ENCODE results near the gene APOC4.
A peak's percentile ranks its signal among the peaks of the same experiment; 100 is the strongest.
"Not testable (repeated sequence)": the region's sequence is repeated elsewhere in the genome, so short reads cannot be mapped to it uniquely, and the experiment has no call there.

APOC4 gene, protein sequence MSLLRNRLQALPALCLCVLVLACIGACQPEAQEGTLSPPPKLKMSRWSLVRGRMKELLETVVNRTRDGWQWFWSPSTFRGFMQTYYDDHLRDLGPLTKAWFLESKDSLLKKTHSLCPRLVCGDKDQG

DNA sequence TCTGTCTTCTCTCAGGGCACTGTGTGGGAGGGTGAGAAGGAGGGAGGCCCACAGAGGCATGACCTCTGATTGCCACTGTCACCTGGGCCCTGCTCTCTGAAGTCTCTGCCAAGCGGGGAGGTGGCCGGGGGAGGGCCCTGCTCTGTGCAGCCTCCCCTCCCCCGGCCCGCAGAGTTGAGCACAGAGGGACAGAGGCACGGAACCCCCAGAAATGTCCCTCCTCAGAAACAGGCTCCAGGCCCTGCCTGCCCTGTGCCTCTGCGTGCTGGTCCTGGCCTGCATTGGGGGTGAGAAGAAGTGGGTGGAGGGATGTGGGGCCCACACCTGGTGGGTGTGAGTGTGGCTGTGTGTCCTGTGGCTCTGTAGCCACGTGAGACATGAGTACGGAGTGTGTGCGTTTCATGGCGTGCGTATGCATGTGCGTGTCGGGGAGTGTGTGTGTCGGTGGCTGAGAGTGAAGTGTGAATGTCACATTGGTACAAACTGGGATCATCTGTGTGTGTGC is at the start of gene APOC4:
Gene APOC4, plus strand, starts transcription at position 171 of the 505 bp plus-strand sequence. Its CDS starts 41 bp downstream, at position 212.
- DNase-seq (ENCODE audit: low read depth): no peak

DNA sequence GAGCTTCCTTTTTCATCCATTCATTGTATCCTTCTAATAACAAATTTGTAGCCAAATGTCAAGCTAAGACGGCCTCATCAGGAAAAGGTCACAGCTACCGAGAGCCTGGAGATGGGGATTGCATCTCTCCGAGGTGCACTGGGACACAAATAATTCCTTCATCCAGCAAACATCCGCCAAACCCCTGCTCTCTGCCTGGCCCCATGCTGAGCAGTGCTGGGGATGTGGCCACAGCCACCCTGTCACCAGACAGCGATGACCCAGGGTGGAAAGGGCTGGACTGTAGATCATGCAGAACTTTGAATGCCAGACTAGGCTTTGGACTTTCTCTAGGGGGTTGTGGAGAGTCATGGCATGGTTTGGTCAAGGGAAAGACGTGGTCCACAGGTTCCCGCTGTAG is 49.1 kb upstream of the APOC4 start:
- no peak for DNase-seq (ENCODE audit: low read depth)

DNA sequence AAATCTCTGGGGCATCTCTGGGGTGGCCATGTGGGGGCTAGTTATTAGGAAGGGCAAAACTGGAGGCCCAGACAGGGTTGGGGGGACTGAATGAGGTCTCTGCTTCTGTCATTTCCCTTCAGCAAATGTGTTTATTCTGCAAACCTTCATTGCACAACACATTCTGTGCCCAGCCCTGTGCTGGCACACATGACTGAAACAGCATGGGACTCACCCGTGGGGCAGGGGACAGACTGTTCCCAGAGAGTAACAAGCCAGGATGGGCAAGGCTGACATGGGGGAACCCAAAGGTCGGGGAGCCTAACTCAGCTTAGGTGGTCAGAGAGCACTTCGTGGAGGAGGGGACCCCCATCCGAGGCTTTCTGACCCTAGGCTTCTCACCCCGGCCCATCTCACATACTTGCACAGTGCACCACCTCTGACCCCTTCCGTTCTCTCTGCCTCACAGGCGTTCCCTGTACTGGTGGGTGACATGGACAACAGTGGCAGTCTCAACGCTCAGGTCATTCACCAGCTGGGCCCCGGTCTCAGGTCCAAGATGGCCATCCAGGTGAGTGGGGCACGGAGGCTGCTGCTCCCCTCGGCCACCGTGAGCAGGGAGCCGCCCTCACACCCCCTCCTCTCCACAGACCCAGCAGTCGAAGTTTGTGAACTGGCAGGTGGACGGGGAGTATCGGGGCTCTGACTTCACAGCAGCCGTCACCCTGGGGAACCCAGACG is 48.5 kb upstream of the APOC4 start:
- DNase-seq (ENCODE audit: low read depth): no peak

DNA sequence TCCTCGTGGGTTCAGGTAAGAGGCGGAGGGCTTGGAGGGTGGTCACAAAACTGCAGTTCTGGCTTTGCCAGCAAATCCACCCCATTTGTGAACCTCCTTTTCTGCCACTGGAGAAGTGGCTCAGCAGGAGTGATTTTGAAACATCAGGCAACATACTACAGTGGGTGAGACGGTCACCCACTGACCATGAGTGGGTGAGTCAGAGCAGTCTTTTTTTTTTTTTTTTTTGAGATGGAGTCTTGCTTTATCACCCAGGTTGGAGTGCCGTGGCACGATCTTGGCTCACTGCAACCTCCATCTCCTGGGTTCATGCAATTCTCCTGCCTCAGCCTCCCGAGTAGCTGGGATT is 48.0 kb upstream of the APOC4 start:
- DNase-seq (ENCODE audit: low read depth): no peak

DNA sequence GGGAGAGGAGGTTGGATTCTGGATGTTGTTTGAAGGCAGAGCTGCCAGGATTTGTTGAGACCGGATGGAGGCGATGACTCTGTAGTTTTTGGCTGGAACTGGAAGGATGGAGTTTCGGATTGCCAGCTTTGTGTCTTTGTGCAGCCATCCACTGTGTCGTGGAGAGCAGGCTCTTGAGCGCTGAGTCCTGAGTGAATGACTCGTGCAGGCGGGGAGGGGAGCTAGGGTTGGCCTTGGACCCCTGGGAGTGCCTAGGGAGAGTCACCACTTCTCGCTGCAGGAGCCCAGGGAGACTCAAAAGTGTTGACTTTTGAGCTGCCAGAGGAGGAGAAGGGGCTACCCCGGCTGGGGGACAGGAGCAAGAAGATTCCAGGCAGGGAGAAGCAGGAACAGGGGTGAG is 47.1 kb upstream of the APOC4 start:
- no peak for DNase-seq (ENCODE audit: low read depth)

DNA sequence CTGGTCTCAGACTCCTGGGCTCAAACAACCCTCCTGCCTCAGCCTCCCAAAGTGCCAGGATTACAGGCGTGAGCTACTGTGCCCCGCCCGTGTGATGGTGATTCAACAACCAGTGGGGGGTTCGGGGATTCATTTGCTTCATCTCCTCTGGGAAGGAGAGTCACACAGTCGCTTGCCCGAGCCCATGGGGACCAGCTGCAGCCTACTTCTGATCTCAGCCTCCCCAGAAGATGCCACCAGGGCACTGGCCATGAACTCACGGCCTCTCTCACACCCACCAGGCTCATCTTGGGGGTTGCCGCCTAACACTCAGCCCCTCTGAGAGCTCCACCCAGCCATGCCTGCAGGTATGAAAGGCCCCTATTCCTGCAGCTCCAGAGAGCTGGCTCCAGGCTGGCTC is 44.2 kb upstream of the APOC4 start:
- no peak for DNase-seq (ENCODE audit: low read depth)

DNA sequence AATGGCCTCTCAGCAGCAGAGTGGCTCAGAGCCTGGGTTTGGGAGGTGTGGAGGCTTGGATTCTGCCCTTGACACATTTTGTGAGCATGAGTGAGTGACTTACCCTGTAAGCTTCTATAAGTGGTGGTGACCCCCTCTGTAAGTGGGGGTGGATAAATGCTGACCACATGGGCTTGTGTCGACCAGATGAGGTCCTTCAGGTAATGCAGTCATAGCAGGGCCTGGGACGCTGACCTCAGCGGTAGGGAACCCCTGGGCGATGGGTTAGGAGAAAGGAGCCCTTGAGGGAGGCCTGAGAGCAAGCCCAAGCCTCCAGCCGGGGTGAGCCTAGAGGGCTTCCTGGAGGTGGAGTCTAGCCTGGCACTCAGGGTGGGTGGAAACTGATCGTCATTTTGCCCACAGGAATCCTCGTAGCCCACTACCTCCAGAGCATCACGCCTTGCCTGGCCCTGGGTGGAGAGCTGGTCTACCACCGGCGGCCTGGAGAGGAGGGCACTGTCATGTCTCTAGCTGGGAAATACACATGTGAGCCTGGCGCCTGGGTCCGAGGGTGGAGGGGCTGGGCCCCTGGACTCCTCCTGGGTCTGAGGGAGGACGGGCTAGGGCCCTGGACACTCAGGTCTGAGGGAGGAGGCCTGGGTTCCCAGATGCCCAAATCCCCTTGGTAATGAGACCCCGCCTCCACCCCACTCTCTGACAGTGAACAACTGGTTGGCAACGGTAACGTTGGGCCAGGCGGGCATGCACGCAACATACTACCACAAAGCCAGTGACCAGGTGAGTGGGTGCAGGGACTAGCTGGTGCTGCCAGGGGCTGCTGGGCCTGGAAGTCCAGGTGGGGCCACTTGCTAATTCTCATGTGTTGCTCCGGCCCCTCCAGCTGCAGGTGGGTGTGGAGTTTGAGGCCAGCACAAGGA is 41.5 kb upstream of the APOC4 start:
- DNase-seq (ENCODE audit: low read depth): no peak

DNA sequence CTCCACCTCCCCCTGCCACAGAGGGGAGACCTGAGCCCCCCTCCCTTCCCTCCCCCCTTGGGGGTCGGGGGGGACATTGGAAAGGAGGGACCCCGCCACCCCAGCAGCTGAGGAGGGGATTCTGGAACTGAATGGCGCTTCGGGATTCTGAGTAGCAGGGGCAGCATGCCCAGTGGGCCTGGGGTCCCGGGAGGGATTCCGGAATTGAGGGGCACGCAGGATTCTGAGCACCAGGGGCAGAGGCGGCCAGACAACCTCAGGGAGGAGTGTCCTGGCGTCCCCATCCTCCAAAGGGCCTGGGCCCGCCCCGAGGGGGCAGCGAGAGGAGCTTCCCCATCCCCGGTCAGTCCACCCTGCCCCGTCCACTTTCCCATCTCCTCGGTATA is 38.8 kb upstream of the APOC4 start:
- no peak for DNase-seq (ENCODE audit: low read depth)

DNA sequence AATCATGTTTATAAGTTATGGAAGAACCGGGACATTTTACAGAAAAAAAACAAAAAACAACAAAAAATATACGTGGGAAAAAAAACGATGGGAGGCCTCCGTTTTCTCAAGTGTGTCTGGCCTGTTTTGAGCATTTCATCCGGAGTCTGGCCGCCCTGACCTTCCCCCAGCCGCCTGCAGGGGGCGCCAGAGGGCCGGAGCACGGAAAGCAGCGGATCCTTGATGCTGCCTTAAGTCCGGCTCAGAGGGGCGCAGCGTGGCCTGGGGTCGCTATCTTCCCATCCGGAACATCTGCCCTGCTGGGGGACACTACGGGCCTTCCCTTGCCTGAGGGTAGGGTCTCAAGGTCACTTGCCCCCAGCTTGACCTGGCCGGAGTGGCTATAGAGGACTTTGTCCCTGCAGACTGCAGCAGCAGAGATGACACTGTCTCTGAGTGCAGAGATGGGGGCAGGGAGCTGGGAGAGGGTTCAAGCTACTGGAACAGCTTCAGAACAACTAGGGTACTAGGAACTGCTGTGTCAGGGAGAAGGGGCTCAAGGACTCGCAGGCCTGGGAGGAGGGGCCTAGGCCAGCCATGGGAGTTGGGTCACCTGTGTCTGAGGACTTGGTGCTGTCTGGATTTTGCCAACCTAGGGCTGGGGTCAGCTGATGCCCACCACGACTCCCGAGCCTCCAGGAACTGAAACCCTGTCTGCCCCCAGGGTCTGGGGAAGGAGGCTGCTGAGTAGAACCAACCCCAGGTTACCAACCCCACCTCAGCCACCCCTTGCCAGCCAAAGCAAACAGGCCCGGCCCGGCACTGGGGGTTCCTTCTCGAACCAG is 38.2 kb upstream of the APOC4 start:
- peak; percentile 55 for DNase-seq (ENCODE audit: low read depth)

DNA sequence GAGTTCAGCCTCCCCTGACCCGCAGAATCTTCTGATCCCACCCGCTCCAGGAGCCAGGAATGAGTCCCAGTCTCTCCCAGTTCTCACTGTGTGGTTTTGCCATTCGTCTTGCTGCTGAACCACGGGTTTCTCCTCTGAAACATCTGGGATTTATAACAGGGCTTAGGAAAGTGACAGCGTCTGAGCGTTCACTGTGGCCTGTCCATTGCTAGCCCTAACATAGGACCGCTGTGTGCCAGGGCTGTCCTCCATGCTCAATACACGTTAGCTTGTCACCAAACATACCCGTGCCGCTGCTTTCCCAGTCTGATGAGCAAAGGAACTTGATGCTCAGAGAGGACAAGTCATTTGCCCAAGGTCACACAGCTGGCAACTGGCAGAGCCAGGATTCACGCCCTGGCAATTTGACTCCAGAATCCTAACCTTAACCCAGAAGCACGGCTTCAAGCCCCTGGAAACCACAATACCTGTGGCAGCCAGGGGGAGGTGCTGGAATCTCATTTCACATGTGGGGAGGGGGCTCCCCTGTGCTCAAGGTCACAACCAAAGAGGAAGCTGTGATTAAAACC is 37.5 kb upstream of the APOC4 start:
- DNase-seq (ENCODE audit: low read depth): no peak

DNA sequence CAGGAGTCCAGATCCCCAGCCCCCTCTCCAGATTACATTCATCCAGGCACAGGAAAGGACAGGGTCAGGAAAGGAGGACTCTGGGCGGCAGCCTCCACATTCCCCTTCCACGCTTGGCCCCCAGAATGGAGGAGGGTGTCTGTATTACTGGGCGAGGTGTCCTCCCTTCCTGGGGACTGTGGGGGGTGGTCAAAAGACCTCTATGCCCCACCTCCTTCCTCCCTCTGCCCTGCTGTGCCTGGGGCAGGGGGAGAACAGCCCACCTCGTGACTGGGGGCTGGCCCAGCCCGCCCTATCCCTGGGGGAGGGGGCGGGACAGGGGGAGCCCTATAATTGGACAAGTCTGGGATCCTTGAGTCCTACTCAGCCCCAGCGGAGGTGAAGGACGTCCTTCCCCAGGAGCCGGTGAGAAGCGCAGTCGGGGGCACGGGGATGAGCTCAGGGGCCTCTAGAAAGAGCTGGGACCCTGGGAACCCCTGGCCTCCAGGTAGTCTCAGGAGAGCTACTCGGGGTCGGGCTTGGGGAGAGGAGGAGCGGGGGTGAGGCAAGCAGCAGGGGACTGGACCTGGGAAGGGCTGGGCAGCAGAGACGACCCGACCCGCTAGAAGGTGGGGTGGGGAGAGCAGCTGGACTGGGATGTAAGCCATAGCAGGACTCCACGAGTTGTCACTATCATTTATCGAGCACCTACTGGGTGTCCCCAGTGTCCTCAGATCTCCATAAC is 36.4 kb upstream of the APOC4 start, which contains the start of gene APOE:
Gene APOE, plus strand, starts transcription at position 360 of the 724 bp plus-strand sequence. CDS start 829 bp downstream, outside the sequence.
- DNase-seq (ENCODE audit: low read depth): no peak

DNA sequence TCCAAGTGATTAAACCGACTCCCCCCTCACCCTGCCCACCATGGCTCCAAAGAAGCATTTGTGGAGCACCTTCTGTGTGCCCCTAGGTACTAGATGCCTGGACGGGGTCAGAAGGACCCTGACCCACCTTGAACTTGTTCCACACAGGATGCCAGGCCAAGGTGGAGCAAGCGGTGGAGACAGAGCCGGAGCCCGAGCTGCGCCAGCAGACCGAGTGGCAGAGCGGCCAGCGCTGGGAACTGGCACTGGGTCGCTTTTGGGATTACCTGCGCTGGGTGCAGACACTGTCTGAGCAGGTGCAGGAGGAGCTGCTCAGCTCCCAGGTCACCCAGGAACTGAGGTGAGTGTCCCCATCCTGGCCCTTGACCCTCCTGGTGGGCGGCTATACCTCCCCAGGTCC is 34.4 kb upstream of the APOC4 start:
- no peak for DNase-seq (ENCODE audit: low read depth)

DNA sequence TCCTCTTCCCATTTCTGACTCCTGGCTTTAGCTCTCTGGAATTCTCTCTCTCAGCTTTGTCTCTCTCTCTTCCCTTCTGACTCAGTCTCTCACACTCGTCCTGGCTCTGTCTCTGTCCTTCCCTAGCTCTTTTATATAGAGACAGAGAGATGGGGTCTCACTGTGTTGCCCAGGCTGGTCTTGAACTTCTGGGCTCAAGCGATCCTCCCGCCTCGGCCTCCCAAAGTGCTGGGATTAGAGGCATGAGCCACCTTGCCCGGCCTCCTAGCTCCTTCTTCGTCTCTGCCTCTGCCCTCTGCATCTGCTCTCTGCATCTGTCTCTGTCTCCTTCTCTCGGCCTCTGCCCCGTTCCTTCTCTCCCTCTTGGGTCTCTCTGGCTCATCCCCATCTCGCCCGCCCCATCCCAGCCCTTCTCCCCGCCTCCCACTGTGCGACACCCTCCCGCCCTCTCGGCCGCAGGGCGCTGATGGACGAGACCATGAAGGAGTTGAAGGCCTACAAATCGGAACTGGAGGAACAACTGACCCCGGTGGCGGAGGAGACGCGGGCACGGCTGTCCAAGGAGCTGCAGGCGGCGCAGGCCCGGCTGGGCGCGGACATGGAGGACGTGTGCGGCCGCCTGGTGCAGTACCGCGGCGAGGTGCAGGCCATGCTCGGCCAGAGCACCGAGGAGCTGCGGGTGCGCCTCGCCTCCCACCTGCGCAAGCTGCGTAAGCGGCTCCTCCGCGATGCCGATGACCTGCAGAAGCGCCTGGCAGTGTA is 33.8 kb upstream of the APOC4 start:
- no peak for DNase-seq (ENCODE audit: low read depth)

DNA sequence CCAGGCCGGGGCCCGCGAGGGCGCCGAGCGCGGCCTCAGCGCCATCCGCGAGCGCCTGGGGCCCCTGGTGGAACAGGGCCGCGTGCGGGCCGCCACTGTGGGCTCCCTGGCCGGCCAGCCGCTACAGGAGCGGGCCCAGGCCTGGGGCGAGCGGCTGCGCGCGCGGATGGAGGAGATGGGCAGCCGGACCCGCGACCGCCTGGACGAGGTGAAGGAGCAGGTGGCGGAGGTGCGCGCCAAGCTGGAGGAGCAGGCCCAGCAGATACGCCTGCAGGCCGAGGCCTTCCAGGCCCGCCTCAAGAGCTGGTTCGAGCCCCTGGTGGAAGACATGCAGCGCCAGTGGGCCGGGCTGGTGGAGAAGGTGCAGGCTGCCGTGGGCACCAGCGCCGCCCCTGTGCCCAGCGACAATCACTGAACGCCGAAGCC is 33.2 kb upstream of the APOC4 start:
- DNase-seq (ENCODE audit: low read depth): no peak

DNA sequence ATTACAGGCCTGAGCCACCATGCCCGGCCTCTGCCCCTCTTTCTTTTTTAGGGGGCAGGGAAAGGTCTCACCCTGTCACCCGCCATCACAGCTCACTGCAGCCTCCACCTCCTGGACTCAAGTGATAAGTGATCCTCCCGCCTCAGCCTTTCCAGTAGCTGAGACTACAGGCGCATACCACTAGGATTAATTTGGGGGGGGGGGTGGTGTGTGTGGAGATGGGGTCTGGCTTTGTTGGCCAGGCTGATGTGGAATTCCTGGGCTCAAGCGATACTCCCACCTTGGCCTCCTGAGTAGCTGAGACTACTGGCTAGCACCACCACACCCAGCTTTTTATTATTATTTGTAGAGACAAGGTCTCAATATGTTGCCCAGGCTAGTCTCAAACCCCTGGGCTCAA is 32.3 kb upstream of the APOC4 start:
- DNase-seq (ENCODE audit: low read depth): no peak

DNA sequence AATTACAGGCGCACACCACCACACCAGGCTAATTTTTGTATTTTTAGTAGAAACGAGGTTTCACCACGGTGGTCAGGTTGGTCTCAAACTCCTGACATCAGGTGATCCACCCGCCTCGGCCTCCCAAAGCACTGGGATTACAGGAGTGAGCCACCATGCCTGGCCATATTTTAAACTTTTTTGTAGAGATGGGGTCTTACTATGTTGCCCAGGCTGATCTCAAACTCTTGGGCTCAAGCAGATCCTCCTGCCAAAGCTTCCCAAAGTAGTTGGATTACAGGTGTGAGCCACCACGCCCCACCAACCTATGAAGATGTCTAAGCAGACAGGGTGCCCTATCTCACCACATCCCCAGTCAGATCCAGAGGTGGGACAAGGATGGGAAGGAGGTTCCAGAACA is 30.1 kb upstream of the APOC4 start:
- DNase-seq (ENCODE audit: low read depth): not testable (repeated sequence)

DNA sequence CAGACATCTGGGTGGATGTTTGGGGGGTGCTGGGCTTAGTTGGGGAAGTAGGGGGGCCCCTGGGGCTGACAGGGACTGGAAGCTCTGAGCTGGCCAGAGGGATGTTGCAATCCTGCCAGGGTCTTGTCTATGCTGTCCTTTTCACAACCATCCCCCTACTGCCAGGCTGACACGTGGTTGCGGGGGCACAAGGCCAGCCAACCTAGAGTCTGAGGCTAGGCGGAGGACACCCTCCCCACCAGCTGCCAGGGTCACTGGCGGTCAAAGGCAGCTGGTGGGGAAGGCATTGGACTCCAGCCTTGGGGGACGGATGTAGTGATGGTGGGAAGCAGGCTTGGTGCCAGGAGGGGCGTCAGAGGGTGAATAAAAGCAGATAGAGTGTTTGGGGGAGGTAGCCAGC is 29.2 kb upstream of the APOC4 start:
- no peak for DNase-seq (ENCODE audit: low read depth)

DNA sequence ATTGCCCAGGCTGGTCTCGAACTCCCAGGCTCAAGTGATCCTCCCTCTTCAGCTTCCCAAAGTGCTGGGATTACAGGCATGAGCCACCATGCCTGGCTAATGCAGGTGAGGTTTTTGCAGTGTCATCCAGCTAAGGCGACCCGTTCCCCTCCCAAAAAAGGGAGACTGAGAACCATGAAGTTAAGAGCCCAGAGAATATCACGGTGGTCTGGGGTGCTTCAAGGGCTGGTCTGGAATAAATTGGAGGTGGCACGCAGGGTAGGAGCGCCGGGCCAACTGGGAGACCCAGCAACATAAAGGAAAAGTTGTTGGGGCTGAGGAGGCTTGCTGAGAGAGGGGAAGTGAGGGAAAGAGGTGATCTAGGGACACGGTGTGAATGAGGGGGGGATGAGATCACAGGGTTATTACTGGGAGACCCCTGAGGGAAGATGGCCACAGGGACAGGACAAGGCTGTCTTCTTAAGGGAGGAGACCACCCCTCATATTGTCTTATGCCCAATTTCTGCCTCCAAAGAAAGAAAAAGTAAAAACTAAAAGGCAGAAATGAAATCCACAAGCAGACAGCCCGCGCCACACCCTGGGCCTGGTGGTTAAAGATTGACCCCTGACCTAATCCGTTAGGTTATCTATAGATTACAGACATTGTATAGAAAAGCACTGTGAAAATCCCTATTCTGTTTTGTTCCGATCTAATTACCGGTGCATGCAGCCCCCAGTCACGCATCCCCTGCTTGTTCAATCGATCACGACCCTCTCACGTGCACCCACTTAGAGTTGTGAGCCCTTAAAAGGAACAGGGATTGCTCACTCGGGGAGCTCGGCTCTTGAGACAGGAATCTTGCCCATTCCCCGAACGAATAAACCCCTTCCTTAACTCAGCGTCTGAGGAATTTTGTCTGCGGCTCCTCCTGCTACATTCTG is 28.3 kb upstream of the APOC4 start:
- DNase-seq (ENCODE audit: low read depth): not testable (repeated sequence)
